AG09319 (cell line): ENCODE measurements around the gene MAEA.

Source experiments
- DNase-seq: peaks from one replicate; pipeline ENCODE4 v3.0.0-alpha.2; 2010; ENCODE audit warnings: low read depth; ENCODE audit errors: extremely low read depth
- TF ChIP-seq, protein P1 (sequence below): IDR thresholded peaks from 2 replicates; pipeline ENCODE4 v1.5.1; 2011; ENCODE audit warnings: low read depth, mild to moderate bottlenecking, inconsistent platforms, low read length, moderate library complexity

The MAEA gene

DNA sequence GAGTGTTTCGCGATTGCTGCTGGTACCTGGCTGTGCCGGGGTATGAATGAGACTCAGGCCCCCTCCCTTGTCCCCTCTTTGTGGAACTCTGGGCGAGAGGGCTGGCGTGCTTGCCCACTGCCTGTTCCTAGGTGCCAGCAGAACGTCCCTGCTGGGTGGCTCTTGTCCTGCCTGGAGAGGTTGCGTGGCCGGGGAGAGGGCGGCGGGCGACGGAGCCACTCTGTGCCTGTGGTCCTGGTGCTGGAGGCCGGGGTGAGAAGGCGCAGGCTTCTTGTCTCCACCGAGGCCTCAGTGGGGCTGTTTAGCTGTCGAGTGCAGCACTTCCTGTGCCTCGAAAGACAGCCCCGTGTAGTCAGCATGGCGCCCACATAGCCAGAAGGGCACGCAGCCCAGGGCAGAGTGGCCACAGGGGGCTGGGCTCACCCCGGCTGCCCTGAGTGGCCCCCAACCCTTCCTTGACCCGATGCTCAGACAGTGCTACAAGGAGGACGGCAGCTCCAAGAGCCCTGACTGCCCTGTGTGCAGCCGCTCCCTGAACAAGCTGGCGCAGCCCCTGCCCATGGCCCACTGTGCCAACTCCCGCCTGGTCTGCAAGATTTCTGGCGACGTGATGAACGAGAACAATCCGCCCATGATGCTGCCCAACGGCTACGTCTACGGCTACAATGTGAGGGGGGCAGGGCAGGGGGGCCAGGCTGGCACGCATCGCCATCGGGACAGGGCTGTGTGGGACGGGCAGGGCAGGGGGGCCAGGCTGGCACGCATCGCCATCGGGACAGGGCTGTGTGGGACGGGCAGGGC is 48.5 kb downstream of the MAEA start:
- TF ChIP-seq, protein P1, sequence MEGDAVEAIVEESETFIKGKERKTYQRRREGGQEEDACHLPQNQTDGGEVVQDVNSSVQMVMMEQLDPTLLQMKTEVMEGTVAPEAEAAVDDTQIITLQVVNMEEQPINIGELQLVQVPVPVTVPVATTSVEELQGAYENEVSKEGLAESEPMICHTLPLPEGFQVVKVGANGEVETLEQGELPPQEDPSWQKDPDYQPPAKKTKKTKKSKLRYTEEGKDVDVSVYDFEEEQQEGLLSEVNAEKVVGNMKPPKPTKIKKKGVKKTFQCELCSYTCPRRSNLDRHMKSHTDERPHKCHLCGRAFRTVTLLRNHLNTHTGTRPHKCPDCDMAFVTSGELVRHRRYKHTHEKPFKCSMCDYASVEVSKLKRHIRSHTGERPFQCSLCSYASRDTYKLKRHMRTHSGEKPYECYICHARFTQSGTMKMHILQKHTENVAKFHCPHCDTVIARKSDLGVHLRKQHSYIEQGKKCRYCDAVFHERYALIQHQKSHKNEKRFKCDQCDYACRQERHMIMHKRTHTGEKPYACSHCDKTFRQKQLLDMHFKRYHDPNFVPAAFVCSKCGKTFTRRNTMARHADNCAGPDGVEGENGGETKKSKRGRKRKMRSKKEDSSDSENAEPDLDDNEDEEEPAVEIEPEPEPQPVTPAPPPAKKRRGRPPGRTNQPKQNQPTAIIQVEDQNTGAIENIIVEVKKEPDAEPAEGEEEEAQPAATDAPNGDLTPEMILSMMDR, result no peak
- DNase-seq, result no peak

DNA sequence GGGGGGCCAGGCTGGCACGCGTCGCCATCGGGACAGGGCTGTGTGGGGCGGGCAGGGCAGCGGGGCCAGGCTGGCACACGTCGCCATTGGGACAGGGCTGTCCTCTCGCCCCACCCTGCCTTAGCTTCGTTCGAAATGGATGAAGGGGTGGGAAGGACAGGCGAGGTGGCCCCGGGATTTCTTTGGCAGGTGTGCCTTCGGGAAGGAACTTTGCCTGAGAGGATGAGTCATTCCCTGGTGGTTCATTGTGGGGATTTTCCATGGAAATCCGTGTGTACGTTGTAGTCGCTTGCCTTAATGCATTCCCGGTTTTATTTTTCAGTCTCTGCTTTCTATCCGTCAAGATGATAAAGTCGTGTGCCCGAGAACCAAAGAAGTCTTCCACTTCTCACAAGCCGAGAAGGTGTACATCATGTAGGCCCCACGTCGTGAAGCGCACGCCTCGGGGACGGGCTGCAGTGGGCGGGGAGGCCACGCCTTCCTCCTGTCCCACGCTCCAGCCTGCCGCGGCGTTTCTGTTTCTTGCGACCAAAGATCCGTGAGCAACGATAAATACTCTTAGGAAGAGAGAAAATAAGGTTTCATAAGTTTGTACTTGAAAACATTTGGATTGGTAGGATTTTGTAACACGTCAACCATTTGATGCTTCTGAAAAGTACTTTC is 49.2 kb downstream of the MAEA start:
- TF ChIP-seq, protein P1, result no peak
- DNase-seq, result no peak

DNA sequence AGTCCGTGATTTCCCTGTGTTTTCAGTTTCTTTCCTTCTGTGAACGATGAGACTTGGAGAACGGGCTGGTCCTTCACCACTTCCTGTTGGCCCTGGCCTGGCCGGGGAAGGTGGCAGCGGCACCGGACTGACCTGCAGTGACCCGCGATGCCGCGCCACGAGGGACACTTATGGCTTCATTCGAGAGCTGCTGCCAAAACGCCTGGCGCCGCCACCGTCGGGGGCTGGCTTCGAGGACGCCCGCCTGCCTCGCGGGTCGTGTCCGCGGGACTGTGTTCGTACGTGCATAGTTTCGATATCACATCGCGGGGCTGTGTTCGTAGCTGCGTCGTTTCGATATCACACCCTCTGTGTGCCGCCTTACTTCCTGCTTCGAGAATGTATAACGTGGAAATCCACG is 49.8 kb downstream of the MAEA start:
- TF ChIP-seq, protein P1, result no peak
- DNase-seq, result no peak

DNA sequence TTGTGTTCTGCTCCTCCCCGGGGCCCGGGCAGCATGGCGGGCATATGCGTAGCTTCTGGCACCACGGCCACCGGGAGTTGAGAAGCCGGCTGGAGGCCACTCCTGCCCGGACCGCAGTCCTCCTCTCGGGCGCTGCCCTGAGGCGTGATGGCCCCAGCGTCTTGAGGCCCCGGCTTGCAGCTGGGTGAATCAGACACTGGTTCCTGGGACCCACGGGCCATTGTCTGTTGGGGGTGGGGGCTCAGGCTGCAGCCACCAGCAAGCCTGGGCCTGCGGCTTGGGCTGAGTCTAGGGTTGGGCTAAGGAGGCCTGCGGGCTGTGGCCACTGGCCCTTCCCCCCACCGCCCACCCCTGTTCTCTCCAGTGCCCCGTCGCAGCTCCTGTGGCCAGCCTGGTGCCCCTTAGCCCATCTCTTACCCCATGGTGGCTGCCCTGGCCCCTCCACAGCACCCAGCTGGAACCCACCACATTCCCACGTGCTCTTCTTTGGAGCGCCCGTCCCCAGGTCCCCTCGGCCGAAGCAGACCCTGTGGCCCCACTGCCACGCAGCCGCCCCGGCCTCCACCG is 50.6 kb downstream of the MAEA start:
- TF ChIP-seq, protein P1, result no peak
- DNase-seq, result no peak

DNA sequence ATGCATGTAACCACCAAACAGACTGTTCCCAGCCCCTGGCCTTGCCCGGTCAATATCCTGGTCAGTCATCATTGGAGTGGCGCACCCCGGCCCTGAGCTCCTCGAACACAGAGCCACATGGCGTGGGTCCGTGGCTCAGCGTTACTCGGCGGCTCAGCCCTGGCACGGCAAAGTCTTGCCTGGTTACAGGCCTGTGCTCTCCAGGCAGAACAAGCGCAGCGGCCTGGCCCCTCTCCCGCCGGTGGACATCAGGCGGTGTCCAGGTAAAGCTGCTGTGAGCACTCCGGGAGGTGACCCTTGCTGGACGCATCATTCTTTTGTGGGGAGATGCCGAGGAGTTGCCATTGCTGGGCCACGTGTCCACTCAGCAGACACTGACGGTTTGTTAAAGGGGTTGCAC is 51.2 kb downstream of the MAEA start:
- DNase-seq, result no peak
- TF ChIP-seq, protein P1, result no peak

DNA sequence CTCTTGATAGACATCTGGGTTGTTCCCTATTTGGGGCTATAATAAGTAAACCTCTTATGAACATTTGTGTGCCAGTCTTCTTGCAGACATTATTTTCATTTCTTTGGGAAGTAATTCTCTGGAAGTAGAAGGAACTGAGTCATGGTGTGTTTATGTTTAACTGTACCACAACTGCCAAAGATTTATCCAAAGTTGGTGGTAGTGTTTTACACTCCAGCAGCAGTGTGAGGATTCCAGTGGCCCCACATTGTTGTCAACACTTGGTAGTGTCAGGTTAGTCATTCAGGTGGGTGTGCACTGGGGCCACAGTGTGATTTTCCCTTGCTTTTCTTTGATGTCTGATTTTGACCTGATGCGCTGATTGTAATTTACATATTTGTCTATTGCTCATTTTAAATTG is 52.3 kb downstream of the MAEA start:
- no peak for DNase-seq
- TF ChIP-seq, protein P1, result no peak

DNA sequence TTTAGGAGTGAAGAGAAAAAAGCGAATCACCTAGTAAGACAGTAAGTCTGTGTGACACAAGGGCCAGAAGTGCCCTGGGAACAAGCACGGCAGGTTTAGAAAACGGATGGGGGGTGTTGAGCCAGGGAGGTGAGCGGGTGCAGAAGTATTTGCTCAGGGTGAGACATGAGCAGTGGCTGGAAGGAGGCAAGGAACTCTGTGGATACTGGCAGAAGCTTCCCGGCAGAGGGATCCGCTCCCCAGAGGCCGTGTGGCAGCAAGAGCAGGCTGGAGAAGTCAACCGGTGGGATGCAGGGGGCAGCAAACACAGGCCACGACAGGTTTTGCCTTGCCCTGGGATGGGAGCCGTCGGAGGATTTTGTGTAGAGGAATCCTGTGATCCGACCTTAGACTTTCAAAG is 55.0 kb downstream of the MAEA start:
- TF ChIP-seq, protein P1, result no peak
- no peak for DNase-seq
